Ishikawa (cell line): Measurements from ENCODE around the gene RAB40C.

Experiments used
- CEBPB ChIP-seq: IDR thresholded peaks from 2 replicates; pipeline ENCODE4 v1.6.1; 2012
- CREB1 ChIP-seq: IDR thresholded peaks from 2 replicates; pipeline ENCODE4 v1.6.1; 2012; ENCODE audit warnings: low read depth
- EGR1 ChIP-seq: IDR thresholded peaks from 2 replicates; pipeline ENCODE4 v1.6.1; 2012
- EP300 ChIP-seq: IDR thresholded peaks from 2 replicates; pipeline ENCODE4 v1.6.1; 2012; ENCODE audit warnings: borderline replicate concordance
- FOXM1 ChIP-seq: IDR thresholded peaks from 2 replicates; pipeline ENCODE4 v1.6.1; 2012; ENCODE audit warnings: low read depth, borderline replicate concordance
- NFIC ChIP-seq: IDR thresholded peaks from 2 replicates; pipeline ENCODE4 v1.6.1; 2012
- RAD21 ChIP-seq: IDR thresholded peaks from 2 replicates; pipeline ENCODE4 v1.6.1; 2012; ENCODE audit warnings: low read depth
- TAF1 ChIP-seq: IDR thresholded peaks from 2 replicates; pipeline ENCODE4 v1.6.1; 2012; ENCODE audit warnings: low read depth, mild to moderate bottlenecking
- TCF12 ChIP-seq: IDR thresholded peaks from 2 replicates; pipeline ENCODE4 v1.6.1; 2012; ENCODE audit warnings: low read depth
- TEAD4 ChIP-seq: IDR thresholded peaks from 2 replicates; pipeline ENCODE4 v1.6.1; 2012
- YY1 ChIP-seq: IDR thresholded peaks from 2 replicates; pipeline ENCODE4 v1.6.1; 2012; ENCODE audit warnings: low read depth
- ZBTB7A ChIP-seq: IDR thresholded peaks from 2 replicates; pipeline ENCODE4 v1.6.1; 2012; ENCODE audit warnings: low read depth
- TF ChIP-seq, protein P1 (sequence below): IDR thresholded peaks from 2 replicates; pipeline ENCODE4 v1.6.1; 2012
- TF ChIP-seq, protein P2 (sequence below): IDR thresholded peaks from 2 replicates; pipeline ENCODE4 v1.6.1; 2012
- TF ChIP-seq, protein P3 (sequence below): IDR thresholded peaks from 2 replicates; pipeline ENCODE4 v1.6.1; 2012; ENCODE audit warnings: low read depth, mild to moderate bottlenecking

Gene RAB40C

DNA sequence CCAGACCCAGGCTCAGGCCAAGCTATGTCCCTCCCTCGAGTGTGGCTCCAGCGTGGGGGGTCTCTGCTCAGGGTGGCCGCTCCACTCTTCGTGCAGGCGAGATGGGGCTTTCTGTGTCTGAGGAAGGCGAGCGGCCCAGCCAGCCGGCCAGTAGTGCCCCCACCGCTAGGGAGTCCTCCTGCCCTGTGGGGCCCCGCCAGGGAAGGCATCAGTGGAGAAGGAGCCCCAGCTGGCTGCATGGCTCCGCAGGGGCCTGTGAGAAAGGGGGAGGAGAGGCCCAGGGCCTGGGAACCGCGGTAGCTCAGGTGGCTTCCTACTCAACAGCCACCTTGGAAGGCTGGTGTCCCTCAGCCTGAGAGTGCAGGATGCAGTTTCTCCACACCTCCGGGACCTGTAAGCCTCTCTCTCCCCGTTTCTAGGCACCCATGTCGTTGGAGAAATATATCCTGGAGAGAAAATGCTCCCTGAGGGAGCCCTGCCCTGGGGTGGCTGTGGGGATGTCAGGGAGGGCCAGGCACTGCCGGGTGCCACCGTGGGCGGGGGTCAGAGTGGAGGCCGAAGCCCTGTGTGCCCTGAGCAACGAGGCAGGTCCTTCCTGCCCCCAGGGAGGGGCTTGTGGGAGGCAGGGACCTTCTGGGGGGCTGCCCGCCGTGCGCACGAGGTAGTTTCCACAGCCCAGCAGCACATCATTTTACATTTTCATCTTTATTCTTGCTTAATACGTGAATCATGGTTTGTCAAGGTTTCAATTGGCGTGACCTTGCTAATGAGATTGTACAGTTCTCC, 16.8 kb upstream of the RAB40C start:
- TF ChIP-seq NFIC (no peak), TAF1 (no peak), FOXM1 (no peak), EGR1 (no peak), ZBTB7A (no peak), CREB1 (no peak), RAD21 (no peak), TCF12 (no peak), CEBPB (no peak)
- TF ChIP-seq, protein P1, sequence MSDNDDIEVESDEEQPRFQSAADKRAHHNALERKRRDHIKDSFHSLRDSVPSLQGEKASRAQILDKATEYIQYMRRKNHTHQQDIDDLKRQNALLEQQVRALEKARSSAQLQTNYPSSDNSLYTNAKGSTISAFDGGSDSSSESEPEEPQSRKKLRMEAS = no peak

DNA sequence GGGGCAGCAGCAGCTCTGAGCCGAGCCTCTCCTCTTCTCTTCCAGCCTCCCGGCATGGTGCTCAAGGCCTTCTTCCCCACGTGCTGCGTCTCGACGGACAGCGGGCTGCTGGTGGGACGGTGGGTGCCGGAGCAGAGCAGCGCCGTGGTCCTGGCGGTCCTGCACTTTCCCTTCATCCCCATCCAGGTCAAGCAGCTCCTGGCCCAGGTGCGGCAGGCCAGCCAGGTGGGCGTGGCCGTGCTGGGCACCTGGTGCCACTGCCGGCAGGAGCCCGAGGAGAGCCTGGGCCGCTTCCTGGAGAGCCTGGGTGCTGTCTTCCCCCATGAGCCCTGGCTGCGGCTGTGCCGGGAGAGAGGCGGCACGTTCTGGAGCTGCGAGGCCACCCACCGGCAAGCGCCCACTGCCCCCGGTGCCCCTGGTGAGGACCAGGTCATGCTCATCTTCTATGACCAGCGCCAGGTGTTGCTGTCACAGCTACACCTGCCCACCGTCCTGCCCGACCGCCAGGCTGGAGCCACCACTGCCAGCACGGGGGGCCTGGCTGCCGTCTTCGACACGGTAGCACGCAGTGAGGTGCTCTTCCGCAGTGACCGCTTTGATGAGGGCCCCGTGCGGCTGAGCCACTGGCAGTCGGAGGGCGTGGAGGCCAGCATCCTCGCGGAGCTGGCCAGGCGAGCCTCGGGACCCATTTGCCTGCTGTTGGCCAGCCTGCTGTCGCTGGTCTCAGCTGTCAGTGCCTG, 15.7 kb upstream of the RAB40C start:
- no peak for TF ChIP-seq FOXM1
- no peak for TF ChIP-seq TAF1
- no peak for TF ChIP-seq TEAD4
- no peak for TF ChIP-seq RAD21
- no peak for TF ChIP-seq NFIC
- no peak for TF ChIP-seq YY1
- TF ChIP-seq EGR1 = no peak
- TF ChIP-seq TCF12 = no peak
- TF ChIP-seq ZBTB7A = no peak
- TF ChIP-seq, protein P1 = no peak
- TF ChIP-seq, protein P2, sequence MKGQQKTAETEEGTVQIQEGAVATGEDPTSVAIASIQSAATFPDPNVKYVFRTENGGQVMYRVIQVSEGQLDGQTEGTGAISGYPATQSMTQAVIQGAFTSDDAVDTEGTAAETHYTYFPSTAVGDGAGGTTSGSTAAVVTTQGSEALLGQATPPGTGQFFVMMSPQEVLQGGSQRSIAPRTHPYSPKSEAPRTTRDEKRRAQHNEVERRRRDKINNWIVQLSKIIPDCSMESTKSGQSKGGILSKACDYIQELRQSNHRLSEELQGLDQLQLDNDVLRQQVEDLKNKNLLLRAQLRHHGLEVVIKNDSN = no peak
- TF ChIP-seq EP300 = no peak
- no peak for TF ChIP-seq CEBPB
- no peak for TF ChIP-seq CREB1
- TF ChIP-seq, protein P3, sequence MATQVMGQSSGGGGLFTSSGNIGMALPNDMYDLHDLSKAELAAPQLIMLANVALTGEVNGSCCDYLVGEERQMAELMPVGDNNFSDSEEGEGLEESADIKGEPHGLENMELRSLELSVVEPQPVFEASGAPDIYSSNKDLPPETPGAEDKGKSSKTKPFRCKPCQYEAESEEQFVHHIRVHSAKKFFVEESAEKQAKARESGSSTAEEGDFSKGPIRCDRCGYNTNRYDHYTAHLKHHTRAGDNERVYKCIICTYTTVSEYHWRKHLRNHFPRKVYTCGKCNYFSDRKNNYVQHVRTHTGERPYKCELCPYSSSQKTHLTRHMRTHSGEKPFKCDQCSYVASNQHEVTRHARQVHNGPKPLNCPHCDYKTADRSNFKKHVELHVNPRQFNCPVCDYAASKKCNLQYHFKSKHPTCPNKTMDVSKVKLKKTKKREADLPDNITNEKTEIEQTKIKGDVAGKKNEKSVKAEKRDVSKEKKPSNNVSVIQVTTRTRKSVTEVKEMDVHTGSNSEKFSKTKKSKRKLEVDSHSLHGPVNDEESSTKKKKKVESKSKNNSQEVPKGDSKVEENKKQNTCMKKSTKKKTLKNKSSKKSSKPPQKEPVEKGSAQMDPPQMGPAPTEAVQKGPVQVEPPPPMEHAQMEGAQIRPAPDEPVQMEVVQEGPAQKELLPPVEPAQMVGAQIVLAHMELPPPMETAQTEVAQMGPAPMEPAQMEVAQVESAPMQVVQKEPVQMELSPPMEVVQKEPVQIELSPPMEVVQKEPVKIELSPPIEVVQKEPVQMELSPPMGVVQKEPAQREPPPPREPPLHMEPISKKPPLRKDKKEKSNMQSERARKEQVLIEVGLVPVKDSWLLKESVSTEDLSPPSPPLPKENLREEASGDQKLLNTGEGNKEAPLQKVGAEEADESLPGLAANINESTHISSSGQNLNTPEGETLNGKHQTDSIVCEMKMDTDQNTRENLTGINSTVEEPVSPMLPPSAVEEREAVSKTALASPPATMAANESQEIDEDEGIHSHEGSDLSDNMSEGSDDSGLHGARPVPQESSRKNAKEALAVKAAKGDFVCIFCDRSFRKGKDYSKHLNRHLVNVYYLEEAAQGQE = no peak

DNA sequence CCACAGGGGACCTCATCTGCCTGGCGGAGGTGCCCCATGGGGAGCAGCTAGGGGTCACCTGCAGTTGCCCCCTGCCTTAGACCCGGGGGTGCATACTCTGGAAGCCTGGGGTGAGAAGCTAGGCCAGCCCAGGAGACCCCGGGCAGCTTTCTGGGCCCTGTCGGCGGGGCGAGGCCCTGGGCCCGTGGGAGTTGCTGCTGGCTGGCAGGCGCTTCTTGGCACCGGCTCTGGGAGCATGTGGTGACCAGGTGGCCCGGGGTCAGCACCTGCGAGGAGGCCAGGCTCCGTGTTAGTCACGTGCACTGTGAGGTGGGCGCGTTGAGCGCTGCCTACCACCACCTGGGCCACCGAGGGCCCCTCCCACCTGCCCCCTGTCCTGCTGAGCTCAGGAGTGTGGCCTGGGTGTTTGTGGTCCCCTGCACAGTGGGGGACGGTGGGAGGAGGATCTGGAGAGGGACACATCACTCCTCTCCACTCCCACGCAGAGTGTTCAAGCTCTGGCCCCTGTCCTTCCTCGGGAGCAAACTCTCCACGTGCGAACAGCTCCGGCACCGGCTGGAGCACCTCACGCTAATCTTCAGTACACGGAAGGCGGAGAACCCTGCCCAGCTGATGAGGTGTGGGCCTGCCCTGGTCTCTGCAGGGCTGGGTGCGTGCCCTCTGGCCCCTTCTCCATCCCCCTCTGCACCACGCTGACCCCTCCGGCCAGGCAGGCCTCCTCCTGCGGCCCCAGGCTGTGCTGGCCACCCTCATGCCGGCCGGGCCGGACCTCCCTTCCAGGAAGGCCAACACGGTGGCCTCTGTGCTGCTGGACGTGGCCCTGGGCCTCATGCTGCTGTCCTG, 14.3 kb upstream of the RAB40C start:
- TF ChIP-seq EP300 (no peak), TCF12 (no peak), FOXM1 (no peak), TEAD4 (no peak), CEBPB (no peak), CREB1 (no peak), RAD21 (no peak)
- TF ChIP-seq, protein P1 = no peak

DNA sequence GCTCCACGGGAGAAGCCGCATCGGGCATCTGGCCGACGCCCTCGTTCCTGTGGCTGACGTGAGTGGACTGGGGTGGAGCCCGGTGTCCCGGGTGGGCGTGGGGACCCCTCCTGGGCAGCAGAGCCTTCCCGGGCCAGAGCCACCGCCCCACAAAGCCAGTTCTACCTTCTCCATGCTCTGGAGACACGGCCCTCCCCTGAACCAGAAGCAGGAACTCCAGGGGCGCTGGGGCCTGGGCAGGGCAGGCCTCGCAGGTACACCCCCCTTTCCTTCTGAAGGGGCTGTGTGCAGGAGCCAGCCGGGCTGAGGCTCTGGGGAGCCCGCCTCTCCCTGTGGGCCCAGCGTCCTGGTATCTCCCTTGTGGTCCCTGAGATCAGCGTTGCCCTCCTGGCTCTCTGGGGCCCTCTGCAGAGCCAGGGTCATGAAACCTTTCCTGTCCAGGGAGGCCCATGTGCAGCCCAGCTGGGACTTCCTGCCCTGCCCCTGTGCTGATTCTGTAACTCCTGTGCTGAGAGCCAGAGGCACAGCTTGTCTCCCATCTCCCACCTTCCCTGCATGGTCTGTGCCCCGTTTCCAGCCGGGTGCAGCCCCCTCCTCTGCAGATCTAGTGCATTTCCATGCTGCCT, 13.6 kb upstream of the RAB40C start:
- TF ChIP-seq NFIC = no peak
- TF ChIP-seq, protein P3 = no peak
- TF ChIP-seq CREB1 = no peak
- TF ChIP-seq RAD21 = no peak
- TF ChIP-seq, protein P1 = no peak
- TF ChIP-seq ZBTB7A = no peak
- TF ChIP-seq TCF12 = no peak
- TF ChIP-seq, protein P2 = no peak
- no peak for TF ChIP-seq EP300
- TF ChIP-seq TAF1 = no peak
